Natural killer cell (primary cell): Measurements from ENCODE around the gene SORCS2. TPM values are rescaled to one million over a fixed set of nuclear protein-coding genes. Genes with fewer than 3 reads are reported as not detected.

Source experiments
- ATAC-seq, 3 donors: fragments of 150-1000 bp in 2 of 3; fragments of 200-7000 bp in 1 of 3; cut with Tn5 transposase; 1 replicate in 1 of 3; 2 replicates in 2 of 3; pipeline ENCODE4 v1.10.0; 2021; ENCODE audit warnings: mild to moderate bottlenecking in 2 of 3, moderate library complexity in 2 of 3
- DNase-seq, 2 donors: peaks; one replicate each; pipeline versions ENCODE4 v3.0.0 to v3.0.0-alpha.2; 2013 to 2021; ENCODE audit warnings: mixed read lengths in 1 of 2
- H3K27ac ChIP-seq: one replicate; pipeline ENCODE4 v1.5.1; 2013; ENCODE audit warnings: mild to moderate bottlenecking, low read length
- H3K27me3 ChIP-seq: one replicate; pipeline ENCODE4 v1.6.1; 2013; ENCODE audit warnings: low read length; ENCODE audit not compliant: control insufficient read depth, insufficient read depth
- H3K36me3 ChIP-seq: one replicate; pipeline ENCODE4 v1.6.1; 2013; ENCODE audit warnings: low read length; ENCODE audit not compliant: control insufficient read depth, insufficient read depth
- H3K4me1 ChIP-seq: one replicate; pipeline ENCODE4 v1.6.1; 2013; ENCODE audit warnings: low read length; ENCODE audit not compliant: control insufficient read depth, insufficient read depth
- H3K4me3 ChIP-seq: one replicate; pipeline ENCODE4 v1.5.1; 2013; ENCODE audit warnings: low read length
- H3K9me3 ChIP-seq: one replicate; pipeline ENCODE4 v1.6.1; 2013; ENCODE audit warnings: low read length; ENCODE audit not compliant: control insufficient read depth, insufficient read depth
- H3K27ac Mint-ChIP-seq, 2 donors: one replicate each; pipeline ENCODE4 v1.8.0; 2022; ENCODE audit warnings: mild to moderate bottlenecking in 2 of 2, mixed read lengths in 2 of 2, moderate library complexity in 1 of 2
- H3K27me3 Mint-ChIP-seq, 2 donors: one replicate each; pipeline ENCODE4 v1.8.0; 2022; ENCODE audit warnings: low read depth in 2 of 2, mixed read lengths in 2 of 2
- H3K36me3 Mint-ChIP-seq: one replicate; pipeline ENCODE4 v1.8.0; 2022; ENCODE audit warnings: mixed read lengths
- H3K4me1 Mint-ChIP-seq, 2 donors: one replicate each; pipeline ENCODE4 v1.8.0; 2022; ENCODE audit warnings: mixed read lengths in 2 of 2
- H3K4me3 Mint-ChIP-seq: one replicate; pipeline ENCODE4 v1.8.0; 2022; ENCODE audit warnings: mild to moderate bottlenecking, moderate library complexity, mixed read lengths
- H3K9me3 Mint-ChIP-seq, 2 donors: one replicate each; pipeline ENCODE4 v1.8.0; 2022; ENCODE audit warnings: mixed read lengths in 2 of 2
- WGBS: methylation state at CpG from one replicate; pipeline ENCODE4 v1.1.7; 2013; ENCODE audit warnings: missing lambda C conversion rate; ENCODE audit not compliant: insufficient coverage; 5-methylcytosine and 5-hydroxymethylcytosine counted together
- intact Hi-C: fragments of 100-400 bp; cut with micrococcal nuclease; formaldehyde crosslinking; loops from one replicate; pipeline ENCODE4 v1.14.2; 2022
- total RNA-seq, 4 donors: library from RNA; stranded (reverse); fragments of 120-200 nt in 1 of 4; gene quantifications; one replicate each; pipeline versions ENCODE4 v1.2.3 to v1.2.4, GENCODE V29; 2013 to 2022
- TF ChIP-seq, protein P1 (sequence below): fragments of 200-600 bp; IDR thresholded peaks from one replicate; pipeline ENCODE4 v1.8.0; 2022; ENCODE audit warnings: antibody characterized with exemption

The SORCS2 gene
- total RNA-seq, 3 donors from 2014 or later (not counting 1 experiment from before 2014, with no cell fraction given) = 1.2 to 2.5 (median 1.4) TPM

DNA sequence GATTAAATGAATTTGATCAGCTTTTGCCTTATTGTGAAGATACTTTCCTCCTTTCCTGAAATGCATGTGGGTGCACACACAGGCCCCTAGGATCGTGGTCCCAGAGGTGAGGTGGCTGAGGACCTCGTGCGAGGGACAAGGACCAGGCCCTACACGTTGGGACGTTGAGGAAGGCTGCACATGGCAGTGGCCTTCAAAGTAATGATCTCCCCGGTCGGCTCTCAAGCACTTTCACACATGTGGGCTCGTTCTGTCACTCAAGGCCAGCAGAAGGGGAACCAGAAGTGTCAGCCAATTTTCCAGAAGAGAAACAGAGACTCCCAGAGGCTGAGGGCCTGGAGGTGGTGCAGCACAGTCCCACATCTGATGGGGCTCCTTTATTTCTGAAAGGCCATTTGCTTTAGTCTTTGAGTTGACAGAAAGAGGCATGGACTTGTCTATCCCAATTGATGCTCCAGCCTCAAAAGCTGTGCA is 550.5 kb downstream of the SORCS2 start:
- H3K4me3 ChIP-seq = no peak overlapping the region
- H3K4me1 ChIP-seq = no peaks in the 10 kb centered on the region
- H3K9me3 ChIP-seq = no peaks in the 10 kb centered on the region
- Mint-ChIP-seq H3K4me1 (no peaks in the 10 kb centered on the region), H3K4me3 (no peak overlapping the region), H3K36me3 (no peaks in the 10 kb centered on the region), H3K27ac (no peak overlapping the region), H3K9me3 (no peaks in the 10 kb centered on the region), H3K27me3 (peaks cover 0 to 5% of the 10 kb centered on the region in 2 donors)
- ATAC-seq (no peak), DNase-seq (no peak)
- intact Hi-C loops = no loop called here
- TF ChIP-seq, protein P1, sequence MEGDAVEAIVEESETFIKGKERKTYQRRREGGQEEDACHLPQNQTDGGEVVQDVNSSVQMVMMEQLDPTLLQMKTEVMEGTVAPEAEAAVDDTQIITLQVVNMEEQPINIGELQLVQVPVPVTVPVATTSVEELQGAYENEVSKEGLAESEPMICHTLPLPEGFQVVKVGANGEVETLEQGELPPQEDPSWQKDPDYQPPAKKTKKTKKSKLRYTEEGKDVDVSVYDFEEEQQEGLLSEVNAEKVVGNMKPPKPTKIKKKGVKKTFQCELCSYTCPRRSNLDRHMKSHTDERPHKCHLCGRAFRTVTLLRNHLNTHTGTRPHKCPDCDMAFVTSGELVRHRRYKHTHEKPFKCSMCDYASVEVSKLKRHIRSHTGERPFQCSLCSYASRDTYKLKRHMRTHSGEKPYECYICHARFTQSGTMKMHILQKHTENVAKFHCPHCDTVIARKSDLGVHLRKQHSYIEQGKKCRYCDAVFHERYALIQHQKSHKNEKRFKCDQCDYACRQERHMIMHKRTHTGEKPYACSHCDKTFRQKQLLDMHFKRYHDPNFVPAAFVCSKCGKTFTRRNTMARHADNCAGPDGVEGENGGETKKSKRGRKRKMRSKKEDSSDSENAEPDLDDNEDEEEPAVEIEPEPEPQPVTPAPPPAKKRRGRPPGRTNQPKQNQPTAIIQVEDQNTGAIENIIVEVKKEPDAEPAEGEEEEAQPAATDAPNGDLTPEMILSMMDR = no peak
- H3K27ac ChIP-seq = no peak overlapping the region
- WGBS = 64% methylated on average over 8 of the region's 8 CpGs
- H3K36me3 ChIP-seq = no peaks in the 10 kb centered on the region
- no peaks in the 10 kb centered on the region for H3K27me3 ChIP-seq

DNA sequence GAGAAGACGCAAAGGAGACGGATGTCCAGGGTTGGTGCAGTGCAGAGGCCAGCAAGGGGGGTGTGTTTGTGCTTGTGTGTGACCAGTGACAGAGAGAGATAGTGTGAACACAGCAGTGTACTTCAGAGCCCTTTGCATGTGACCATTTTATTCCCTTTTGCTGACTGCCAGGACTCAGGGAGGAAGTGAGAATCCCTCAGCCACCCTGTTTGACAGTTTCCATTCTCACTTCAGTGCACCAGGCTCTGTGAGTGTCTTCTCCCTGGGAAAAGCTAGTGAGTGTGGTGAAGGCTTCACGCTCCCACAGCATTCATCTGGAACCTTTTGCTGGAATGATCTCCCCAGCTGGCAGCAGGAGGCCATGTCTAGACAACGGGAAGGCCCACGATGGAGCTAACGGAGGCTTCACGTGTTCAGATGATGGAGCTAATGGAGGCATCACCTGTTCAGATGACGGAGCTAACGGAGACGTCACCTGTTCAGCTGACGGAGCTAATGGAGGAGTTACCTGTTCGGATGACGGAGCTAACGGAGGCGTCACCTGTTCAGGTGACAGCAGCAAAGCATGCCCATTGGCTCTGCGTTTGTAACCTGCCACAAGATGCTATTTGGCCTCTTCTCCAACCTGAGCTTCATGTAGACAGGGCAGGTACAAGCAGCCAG is 551.9 kb downstream of the SORCS2 start:
- Histone ChIP-seq H3K27ac (no peak overlapping the region), H3K4me1 (no peaks in the 10 kb centered on the region), H3K9me3 (no peaks in the 10 kb centered on the region), H3K4me3 (no peak overlapping the region), H3K36me3 (no peaks in the 10 kb centered on the region), H3K27me3 (no peaks in the 10 kb centered on the region)
- WGBS = 81% methylated on average over 16 of the region's 16 CpGs
- no peaks in the 10 kb centered on the region for H3K9me3 Mint-ChIP-seq
- H3K4me1 Mint-ChIP-seq = no peaks in the 10 kb centered on the region
- ATAC-seq = no peak
- no peak overlapping the region for H3K4me3 Mint-ChIP-seq
- DNase-seq = no peak
- intact Hi-C loops = no loop called here
- H3K27ac Mint-ChIP-seq = no peak overlapping the region
- no peaks in the 10 kb centered on the region for H3K36me3 Mint-ChIP-seq
- peaks cover 0 to 9% of the 10 kb centered on the region in 2 donors for H3K27me3 Mint-ChIP-seq
- TF ChIP-seq, protein P1 = no peak

DNA sequence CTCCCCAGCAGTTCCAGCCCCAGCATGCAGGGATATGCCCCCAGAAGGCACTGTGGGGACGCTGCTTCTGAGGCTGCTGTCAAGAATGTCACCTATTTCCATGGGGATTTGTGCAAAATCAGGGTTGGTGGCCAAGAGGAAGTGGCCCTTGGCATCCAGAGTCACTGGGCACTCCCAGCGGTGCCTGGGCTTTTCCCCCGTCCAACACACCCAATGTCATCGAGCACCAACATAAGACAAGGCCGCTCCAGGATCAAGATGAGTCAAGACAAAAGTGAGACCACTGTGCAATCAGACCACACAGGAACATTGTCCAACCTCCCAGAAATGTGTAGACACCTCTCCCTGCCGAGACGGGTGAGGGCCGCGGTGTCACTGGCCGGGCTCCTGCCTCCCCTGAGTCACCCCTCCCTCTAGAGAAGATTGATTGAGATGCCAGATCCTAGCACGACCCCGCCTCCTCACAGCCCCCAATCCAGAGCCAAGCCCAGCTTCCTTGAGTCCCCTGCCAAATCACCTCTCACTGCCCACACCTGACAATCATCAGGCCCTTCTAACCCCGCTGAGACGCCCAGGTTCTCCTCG is 553.1 kb downstream of the SORCS2 start:
- Histone ChIP-seq H3K9me3 (no peaks in the 10 kb centered on the region), H3K27ac (no peak overlapping the region), H3K27me3 (no peaks in the 10 kb centered on the region), H3K4me1 (no peaks in the 10 kb centered on the region), H3K4me3 (no peak overlapping the region), H3K36me3 (no peaks in the 10 kb centered on the region)
- 82% methylated on average over 15 of the region's 15 CpGs for WGBS
- TF ChIP-seq, protein P1 = no peak
- no peak overlapping the region for H3K4me3 Mint-ChIP-seq
- H3K4me1 Mint-ChIP-seq = no peaks in the 10 kb centered on the region
- H3K36me3 Mint-ChIP-seq = no peaks in the 10 kb centered on the region
- intact Hi-C loops = no loop called here
- H3K9me3 Mint-ChIP-seq = no peaks in the 10 kb centered on the region
- peaks cover 0 to 9% of the 10 kb centered on the region in 2 donors for H3K27me3 Mint-ChIP-seq
- ATAC-seq = no peak
- no peak overlapping the region for H3K27ac Mint-ChIP-seq
- DNase-seq = no peak
